ENCODE measurements around the gene MT1A. TPM values are rescaled to one million over a fixed set of nuclear protein-coding genes. Genes with fewer than 3 reads are reported as not detected.
A peak's percentile ranks its signal among the peaks of the same experiment; 100 is the strongest.

Gene MT1A
- total RNA-seq, 1 donor from 2014 or later = 62.4 TPM

GRCh38 chr16:56610609-56611111 is 27.8 kb upstream of the MT1A start:
- H3K4me3 ChIP-seq (ENCODE audit: low read depth, low read length) = peak overlapping the region; percentile 73
- no peak for TF ChIP-seq CTCF (conservative IDR thresholded peaks at IDR 0.05; ENCODE audit: low read depth, low read length)
- DNase-seq (ENCODE audit: low read depth) = no peak

GRCh38 chr16:56611281-56611833 is 27.1 kb upstream of the MT1A start:
- no peak for TF ChIP-seq CTCF (conservative IDR thresholded peaks at IDR 0.05; ENCODE audit: low read depth, low read length)
- H3K4me3 ChIP-seq (ENCODE audit: low read depth, low read length) = peak overlapping the region; percentile 3
- DNase-seq (ENCODE audit: low read depth) = no peak

DNA sequence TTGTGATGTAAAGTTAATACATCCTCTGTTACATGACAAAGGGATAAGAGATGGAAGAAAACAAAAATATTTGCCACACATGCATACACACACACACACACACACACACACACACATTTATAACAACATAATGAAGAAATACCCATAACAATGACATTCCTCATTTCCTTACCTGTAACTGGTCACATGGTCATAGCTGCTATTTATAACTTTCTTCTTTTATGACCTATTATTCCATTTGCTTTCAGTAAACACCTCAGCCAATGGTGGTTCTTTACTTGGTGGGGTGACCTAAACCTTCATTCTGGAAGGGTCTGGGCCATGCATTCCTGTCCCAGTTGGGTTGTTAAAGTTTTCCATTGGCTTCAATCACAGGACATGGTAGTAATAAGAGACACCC is 24.8 kb upstream of the MT1A start:
- TF ChIP-seq CTCF (conservative IDR thresholded peaks at IDR 0.05; ENCODE audit: low read depth, low read length) = no peak
- no peak for DNase-seq (ENCODE audit: low read depth)
- peak overlapping the region; percentile 5 for H3K4me3 ChIP-seq (ENCODE audit: low read depth, low read length)

DNA sequence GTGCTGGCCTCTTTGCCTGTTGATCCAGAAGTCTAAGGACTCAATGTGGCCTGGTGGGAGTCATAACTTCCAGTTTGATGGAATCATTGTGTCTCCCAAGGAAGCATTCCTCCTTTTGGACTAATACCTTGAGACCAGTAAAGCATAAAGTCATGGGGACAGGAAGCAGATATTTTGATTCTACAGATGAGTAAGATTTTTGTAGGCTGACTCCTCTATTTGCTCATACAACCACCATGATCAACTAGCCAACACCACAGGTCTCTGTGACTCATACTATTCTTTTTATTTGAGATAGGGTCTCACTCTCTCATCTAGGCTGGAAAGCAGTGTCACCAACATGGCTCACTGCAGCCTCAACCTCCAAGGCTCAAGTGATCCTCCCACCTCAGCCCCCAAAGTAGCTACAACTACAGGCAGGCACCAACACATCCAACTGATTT is 23.9 kb upstream of the MT1A start:
- DNase-seq (ENCODE audit: low read depth) = peak; percentile 93
- H3K4me3 ChIP-seq (ENCODE audit: low read depth, low read length) = no peak overlapping the region
- no peak for TF ChIP-seq CTCF (conservative IDR thresholded peaks at IDR 0.05; ENCODE audit: low read depth, low read length)

- H3K4me3 ChIP-seq (ENCODE audit: low read depth, low read length) = no peak overlapping the region
- TF ChIP-seq CTCF (conservative IDR thresholded peaks at IDR 0.05; ENCODE audit: low read depth, low read length) = no peak
- no peak for DNase-seq (ENCODE audit: low read depth)
Measured at GRCh38 chr16:56615353-56615752, 23.1 kb upstream of the MT1A start.

DNA sequence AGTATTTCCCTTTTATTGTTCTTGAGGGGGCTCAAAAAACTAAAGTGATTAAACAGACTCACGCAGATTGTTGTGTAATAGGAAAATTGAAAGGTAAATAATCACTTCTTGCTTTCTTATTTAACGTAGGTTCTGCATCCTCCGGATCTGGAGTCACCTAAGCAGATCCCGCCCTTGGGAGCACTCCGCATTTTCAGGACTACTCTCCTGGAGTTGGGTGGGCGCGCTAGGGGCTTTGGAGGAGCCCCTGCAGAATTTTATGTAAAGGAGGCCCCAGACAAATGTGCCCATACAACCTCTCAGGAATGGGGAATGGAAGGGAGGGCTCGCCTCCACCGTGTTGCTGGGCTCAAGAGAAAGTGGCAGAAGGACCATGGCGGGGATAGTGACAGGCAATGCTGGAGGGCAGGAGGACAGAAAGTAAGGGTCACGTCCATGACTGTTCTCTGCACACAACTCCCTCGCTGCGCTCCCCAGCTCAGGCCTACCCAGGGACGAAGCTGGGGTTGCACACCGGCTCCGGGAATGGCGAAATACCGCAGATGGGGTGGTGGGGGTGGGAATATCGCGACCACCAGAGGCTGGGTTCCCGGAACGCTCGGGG is 21.8 kb upstream of the MT1A start:
- TF ChIP-seq CTCF (conservative IDR thresholded peaks at IDR 0.05; ENCODE audit: low read depth, low read length) = no peak
- peak overlapping the region; percentile 66 for H3K4me3 ChIP-seq (ENCODE audit: low read depth, low read length)
- no peak for DNase-seq (ENCODE audit: low read depth)

All from epithelial cell of proximal tubule (primary cell).